HG03159 (cell line): ENCODE results near the gene KCNK6.
"Not testable (repeated sequence)": the region's sequence is repeated elsewhere in the genome, so short reads cannot be mapped to it uniquely, and the experiment has no call there.

Source experiments
- ATAC-seq: cut with Tn5 transposase; IDR thresholded peaks from one replicate; pipeline ENCODE4 v1.9.1; 2021; ENCODE audit warnings: mild to moderate bottlenecking, moderate library complexity; ENCODE audit not compliant: unreplicated experiment

The KCNK6 gene

GRCh38 chr19:38360839-38361631 is 41.4 kb downstream of the KCNK6 start:
- ATAC-seq: no peak

GRCh38 chr19:38361633-38362075 is 42.0 kb downstream of the KCNK6 start:
- peak; percentile 60 for ATAC-seq

- peak; percentile 41 for ATAC-seq
These were observed 42.7 kb downstream of the KCNK6 start for GRCh38 chr19:38362076-38362945.

- ATAC-seq: not testable (repeated sequence)
These were observed 43.5 kb downstream of the KCNK6 start for GRCh38 chr19:38362946-38363688.

- ATAC-seq: no peak
These were observed 47.4 kb downstream of the KCNK6 start for GRCh38 chr19:38367041-38367440.

GRCh38 chr19:38369584-38369983 is 49.9 kb downstream of the KCNK6 start:
- no peak for ATAC-seq

GRCh38 chr19:38370299-38370698 is 50.7 kb downstream of the KCNK6 start:
- ATAC-seq: no peak

GRCh38 chr19:38371081-38371480 is 51.4 kb downstream of the KCNK6 start:
- ATAC-seq: no peak

GRCh38 chr19:38373907-38374331 is 54.3 kb downstream of the KCNK6 start:
- ATAC-seq: no peak

- ATAC-seq: peak; percentile 95
These were observed 54.9 kb downstream of the KCNK6 start, which contains the start of gene PSMD8 for GRCh38 chr19:38374332-38375097. Gene PSMD8, plus strand, starts transcription at chr19:38374571. Its CDS starts 31 bp downstream, at chr19:38374602.

- no peak for ATAC-seq
These were observed 55.5 kb downstream of the KCNK6 start for GRCh38 chr19:38375098-38375493.

- ATAC-seq: no peak
These were observed 56.1 kb downstream of the KCNK6 start for GRCh38 chr19:38375748-38376147.

GRCh38 chr19:38376576-38376975 is 56.9 kb downstream of the KCNK6 start:
- ATAC-seq: no peak

- ATAC-seq: no peak
These were observed 57.4 kb downstream of the KCNK6 start for GRCh38 chr19:38377052-38377451.

GRCh38 chr19:38378866-38379265 is 59.2 kb downstream of the KCNK6 start:
- no peak for ATAC-seq

- ATAC-seq: no peak
These were observed 61.5 kb downstream of the KCNK6 start for GRCh38 chr19:38381138-38381537.
